ENCODE data around the gene ALDH16A1.
A peak's percentile ranks its signal among the peaks of the same experiment; 100 is the strongest.

Gene ALDH16A1

DNA sequence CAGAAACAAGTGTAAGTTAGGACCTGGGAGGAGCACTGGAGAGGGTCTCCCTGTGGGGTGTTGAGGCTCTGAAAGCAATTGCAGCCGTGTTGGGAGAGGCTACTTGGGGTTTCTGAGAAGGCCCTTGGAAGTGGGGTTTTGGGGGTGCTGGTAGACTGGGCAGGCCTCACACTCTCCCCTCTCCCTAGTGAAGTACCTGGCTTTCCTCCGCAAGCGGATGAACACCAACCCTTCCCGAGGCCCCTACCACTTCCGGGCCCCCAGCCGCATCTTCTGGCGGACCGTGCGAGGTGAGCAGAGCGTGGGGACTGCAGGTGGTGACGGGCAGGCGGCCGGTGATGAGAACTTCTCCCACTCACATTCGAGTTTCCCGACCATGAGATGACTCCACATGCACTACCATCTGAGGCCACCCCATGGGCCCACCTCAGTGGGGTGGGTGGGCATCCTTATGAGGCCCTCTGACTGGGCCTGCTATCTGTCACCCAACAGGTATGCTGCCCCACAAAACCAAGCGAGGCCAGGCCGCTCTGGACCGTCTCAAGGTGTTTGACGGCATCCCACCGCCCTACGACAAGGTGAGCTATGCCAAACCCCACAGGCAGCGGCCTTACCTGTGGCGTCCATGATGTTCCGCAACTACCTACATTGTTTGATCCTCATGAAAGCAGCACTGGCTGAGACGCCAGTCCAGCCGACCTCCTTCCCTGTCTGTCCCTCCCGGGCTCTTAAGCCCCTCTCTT lies 37.4 kb downstream of the ALDH16A1 start:
- DNase-seq = no peak

DNA sequence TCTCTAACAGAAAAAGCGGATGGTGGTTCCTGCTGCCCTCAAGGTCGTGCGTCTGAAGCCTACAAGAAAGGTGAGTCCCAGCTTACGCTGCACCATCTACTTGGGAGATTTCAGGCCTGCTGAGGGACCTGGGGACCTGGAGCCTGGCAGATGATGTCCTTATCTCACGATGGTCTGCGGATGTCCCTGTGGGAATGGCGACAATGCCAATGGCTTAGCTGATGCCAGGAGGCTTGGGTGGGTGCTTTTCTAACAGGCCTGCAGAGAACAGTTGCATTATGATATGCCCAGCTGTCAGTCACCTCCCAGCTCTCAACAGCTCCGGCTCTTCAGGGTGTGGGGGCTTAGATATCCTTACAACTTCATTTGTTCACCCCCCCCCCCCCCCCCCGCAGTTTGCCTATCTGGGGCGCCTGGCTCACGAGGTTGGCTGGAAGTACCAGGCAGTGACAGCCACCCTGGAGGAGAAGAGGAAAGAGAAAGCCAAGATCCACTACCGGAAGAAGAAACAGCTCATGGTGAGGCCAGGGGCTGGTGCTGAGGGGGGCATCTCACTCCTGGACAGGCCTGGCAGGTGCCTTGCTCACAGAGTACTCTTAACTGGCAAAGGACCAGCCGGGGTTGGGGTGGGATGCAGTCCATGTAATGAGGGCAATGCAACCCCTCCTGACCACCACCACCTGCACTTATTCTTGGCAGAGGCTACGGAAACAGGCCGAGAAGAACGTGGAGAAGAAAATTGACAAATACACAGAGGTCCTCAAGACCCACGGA lies 38.2 kb downstream of the ALDH16A1 start:
- no peak for DNase-seq

DNA sequence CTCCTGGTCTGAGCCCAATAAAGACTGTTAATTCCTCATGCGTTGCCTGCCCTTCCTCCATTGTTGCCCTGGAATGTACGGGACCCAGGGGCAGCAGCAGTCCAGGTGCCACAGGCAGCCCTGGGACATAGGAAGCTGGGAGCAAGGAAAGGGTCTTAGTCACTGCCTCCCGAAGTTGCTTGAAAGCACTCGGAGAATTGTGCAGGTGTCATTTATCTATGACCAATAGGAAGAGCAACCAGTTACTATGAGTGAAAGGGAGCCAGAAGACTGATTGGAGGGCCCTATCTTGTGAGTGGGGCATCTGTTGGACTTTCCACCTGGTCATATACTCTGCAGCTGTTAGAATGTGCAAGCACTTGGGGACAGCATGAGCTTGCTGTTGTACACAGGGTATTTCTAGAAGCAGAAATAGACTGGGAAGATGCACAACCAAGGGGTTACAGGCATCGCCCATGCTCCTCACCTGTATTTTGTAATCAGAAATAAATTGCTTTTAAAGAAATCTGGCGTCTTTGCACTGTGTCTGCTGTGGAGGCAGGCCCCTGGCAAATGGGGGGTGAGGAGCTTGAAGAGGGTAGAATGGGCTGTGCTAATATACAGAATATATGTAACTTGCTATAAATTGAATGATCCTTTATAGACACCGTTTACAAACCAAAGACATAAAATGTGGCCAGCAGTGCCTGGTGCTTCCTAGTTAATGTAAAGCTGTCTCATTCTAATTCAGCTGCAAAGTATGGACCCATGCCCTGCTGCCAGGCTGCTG lies 39.0 kb downstream of the ALDH16A1 start:
- no peak for DNase-seq

DNA sequence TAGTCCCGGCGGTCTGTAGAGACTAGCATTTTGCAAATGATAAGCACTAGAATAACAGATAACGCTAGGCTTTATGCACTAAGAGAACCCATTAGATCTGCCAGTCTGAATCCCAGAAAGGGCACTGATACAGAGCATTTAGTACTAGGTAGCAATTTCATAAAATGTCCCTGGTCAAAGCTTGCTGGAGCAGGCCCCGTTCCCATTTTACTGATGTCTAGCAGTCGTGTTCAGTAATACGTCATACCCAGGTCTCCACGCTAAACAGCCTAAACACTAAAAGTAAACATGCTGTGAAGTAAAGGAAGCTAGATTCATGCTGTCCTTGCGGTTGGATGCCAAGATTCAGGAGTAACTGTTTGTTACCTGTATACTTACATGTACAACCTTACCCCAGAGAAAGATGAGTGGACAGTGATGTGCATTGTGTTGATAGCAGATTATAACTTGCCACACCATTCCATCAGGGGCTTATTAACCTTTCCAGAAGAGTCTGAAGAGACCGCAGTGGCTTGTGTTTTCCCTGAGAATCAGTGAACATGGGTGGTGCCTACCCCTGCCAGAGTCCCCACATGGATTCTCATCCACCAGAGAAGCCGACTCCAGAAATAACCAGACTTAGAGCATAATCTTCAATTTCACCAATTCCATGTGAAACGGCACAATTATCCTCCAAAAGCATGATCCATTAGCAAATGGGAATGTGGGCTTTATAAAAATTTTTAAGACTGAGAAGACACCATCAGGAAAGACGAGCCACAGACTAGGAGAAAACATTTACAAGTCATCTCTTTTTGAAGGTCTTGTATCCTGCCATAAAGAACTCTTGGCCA lies 39.8 kb downstream of the ALDH16A1 start:
- peak in 1 of 2 experiments; percentile 56 for DNase-seq

DNA sequence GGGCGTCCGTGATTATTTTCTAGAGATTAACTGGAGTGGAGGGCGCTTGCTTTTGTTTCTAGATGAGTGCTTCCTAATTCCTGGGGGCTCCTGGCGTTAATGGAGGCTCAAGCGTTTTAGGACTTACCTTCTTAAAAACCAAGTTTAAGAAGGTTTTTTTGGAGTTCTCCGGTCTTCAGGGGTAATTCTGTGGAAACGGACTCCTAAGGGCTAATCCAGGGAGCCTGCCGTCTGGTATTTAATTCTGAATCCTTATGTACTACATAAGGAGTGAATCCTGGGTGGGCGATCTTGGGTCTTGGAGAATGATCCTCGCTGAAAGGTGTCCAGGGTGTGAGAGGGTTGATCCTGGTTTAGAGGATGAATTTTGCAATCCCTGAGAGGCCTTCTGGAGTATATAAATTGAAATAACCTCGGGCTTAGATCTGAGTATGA lies 43.6 kb downstream of the ALDH16A1 start:
- DNase-seq = no peak

DNA sequence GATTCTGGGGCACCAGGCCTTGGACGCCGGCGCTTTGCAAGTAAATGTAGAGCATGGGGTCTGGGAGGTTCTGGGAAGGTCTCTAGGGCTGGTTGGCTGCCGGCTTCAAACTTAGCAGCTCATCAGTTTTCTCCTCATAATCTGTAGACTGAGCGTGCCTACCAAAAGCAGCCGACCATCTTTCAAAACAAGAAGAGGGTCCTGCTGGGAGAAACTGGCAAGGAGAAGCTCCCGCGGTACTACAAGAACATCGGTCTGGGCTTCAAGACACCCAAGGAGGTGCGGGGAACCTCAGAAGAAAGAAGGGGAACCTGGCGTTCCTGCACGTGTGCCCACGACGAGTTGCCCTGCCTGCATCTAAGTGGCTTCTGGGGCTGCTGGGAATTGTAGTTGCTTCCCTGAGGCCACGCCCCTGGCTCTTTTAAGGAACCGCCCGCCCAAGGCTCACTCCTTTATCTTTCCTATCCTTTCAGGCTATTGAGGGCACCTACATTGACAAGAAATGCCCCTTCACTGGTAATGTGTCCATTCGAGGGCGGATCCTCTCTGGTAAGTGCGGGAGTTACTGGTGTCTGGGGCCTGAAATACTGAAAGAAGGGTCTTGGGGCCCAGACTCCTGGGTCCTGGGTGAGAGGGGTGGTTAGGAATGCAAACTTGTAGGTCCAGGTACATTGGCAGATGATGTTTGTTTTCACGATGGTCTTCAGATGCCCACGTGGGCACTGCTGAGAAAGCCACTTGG lies 44.2 kb downstream of the ALDH16A1 start:
- DNase-seq = peak in 1 of 2 experiments; percentile 35

DNA sequence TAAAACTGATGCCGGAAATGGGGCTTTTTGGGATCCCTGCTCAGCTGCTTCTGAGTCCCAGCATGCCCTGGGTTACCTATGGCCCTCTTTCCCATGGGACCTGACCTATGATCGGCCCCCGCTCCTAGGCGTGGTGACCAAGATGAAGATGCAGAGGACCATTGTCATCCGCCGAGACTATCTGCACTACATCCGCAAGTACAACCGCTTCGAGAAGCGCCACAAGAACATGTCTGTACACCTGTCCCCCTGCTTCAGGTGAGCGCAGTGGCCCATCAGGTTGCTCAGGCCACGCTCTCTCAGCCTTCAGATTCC lies 44.7 kb downstream of the ALDH16A1 start:
- DNase-seq = no peak

DNA sequence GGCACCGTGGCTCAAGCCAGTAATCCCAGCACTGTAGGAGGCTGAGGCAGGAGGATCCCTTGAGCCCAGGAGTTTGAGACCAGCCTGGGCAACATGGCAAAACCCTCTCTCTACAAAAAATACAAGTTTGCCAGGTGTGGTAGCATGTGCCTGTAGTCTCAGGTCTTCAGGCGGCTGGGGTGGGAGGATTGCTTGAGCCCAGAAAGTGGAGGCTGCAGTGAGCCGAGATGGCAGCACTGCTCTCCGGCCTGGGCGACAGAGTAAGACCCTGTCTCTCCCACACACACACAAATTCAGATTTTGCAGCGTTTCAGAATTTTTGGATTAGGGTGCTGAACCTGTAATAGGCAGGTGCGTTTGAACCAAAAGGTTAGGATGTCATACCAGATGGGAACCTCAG lies 45.5 kb downstream of the ALDH16A1 start:
- no peak for DNase-seq

DNA sequence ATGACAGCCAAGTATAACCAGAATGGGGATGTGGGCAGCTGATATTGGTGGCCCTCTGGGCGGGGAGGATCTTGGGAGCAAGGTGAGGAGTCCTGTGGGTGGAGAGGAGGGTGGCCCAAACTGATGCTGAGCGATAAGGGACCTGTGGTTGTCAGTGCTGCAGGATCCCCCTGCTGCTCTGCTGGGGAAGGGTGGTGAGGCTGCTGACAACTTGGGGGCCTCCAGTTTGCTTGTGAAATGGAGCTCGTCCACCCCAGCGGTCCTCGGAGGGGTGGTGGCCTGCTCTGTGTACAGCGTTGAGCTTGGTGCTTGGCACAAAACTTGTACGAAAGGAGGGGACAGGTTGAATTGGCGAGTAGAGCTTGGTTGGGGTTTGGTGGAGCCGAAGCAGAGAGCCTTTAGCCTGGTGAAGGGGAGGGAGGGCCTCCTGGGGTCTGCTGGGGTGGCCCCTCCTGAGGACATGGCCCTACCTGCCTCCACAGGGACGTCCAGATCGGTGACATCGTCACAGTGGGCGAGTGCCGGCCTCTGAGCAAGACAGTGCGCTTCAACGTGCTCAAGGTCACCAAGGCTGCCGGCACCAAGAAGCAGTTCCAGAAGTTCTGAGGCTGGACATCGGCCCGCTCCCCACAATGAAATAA lies 46.1 kb downstream of the ALDH16A1 start:
- DNase-seq = no peak

DNA sequence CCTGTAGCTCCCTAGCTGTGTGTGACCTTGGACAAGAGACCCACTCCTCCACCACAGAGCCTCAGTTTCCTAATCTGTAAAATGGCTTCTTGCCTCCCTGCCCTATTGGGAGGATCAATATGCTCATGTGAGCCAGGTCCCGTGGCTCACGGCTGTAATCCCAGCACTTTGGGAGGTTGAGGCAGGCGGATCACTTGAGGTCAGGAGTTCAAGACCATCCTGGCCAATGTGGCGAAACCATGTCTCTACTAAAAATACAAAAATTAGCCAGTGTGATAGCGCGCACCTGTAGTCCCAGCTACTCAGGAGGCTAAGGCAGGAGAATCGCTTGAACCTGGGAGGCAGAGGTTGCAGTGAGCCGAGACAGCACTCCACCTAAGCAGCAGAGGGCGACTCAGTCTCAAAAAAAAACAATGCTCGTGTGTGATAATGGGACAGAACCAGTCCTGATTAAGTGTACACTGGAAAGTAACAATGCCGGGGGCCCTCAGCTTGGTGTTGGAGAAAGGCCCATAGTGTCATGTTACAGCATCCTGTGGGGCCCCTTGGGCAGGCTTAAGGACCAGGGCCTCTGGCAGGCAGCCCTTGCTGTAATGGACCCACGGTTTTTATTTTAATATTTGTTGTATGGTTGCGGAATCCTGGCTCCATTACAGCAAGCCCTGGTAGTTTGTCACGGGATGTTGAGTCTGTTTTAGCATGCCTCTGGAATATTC lies 50.0 kb downstream of the ALDH16A1 start:
- DNase-seq = peak; percentile 68 to 84

DNA sequence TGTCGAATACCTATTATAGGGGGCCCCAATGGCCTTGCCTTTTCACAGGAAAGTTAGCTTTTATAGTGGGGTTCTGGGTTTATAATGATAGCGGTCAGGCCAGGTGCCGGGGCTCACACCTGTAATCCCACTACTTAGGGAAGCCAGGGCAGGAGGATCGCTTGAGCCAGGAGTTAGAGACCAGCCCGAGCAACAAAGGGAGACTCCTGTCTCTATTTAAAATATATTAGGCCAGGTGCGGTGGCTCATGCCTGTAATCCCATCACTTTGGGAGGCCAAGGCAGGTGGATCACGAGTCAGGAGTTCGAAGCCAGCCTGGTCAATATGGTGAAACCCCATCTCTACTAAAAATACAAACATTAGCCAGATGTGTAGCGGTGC lies 50.5 kb downstream of the ALDH16A1 start:
- no peak for DNase-seq

DNA sequence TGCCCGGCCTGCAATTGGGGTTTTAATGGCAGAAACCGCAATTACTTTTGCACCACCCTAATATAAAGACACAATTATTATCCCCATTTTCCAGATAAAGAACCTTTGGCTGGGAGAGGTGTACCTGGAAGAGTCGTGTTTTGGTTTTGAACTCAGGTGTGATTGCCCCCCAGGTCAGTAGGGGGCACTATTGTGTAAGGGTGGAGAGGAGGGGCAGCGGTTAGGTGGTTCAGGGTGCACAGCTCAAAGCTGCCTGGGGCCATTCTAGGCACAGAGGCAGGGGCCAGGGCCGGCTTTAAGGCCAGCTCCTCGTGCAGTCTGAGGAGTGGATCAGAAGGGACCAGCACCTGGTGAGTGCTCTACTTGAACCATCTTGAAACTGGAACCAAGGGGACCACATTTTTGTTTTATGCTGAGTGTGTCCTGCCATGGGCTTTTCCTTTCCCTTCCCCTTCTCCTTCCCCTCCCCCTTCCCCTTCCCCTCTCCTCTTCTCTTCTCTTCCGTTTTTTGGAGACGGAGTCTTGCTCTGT lies 53.6 kb downstream of the ALDH16A1 start:
- DNase-seq = peak; percentile 34 to 71

DNA sequence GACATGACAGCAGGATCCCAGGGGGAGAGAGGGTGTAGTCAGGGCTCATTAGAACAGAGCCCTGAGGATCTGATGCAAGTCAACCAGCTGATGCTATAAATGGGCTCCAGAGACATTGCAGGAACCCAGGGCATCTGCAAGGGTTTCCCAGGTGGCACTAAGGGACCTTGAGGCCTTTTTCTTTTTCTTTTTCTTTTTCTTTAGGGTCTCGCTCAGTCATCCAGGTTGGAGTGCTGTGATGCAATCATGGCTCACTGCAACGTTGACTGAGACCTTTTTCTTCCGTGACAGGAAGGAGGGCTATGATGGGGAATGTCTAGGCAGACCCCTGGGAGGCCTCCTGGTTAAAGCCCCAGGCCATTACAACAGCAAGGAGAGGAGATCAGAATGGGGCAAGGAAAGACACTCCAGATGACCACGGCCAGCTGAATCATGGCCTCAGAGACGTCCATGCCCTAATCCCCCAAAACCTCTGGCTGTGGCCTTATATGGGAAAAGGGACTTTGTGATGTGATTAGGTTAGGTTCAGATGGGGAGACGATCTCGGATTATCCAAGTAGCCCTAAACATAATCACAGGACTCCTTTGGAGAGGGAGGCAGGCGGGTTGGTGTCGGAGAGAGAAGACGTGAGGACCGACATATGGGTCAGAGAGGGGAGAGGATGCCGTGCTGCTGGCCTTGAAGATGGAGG lies 54.9 kb downstream of the ALDH16A1 start:
- DNase-seq = no peak

DNA sequence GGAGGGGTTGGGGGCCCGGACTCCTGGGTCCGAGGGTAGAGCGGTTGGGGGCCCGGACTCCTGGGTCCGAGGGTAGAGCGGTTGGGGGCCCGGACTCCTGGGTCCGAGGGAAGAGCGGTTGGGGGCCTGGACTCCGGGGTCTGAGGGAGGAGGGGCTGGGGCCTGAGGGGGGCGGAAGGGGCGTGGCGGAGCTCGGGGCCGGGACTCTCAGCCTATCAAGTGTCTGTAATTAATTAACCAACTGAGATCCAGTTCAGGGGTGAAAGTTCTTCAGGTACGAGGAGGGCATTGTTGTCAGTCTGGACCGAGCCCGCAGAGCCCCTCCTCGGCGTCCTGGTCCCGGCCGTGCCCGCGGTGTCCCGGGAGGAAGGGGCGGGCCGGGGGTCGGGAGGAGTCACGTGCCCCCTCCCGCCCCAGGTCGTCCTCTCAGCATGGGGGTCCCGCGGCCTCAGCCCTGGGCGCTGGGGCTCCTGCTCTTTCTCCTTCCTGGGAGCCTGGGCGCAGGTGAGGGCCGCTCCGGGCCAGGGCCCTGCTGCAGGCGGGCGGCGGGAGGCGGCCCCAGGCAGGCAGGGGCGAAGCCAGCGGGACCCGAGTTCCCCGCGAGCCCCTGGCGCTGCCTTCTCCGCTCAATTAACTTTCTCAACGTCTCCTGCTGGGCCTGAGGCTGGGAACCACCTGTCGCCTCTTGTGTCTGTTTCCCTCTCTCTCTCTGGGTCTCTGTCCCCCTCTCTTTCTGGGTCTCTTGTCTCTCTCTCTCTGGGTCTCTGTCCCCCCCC lies 60.1 kb downstream of the ALDH16A1 start:
- DNase-seq = peak; percentile 38 to 59

DNA sequence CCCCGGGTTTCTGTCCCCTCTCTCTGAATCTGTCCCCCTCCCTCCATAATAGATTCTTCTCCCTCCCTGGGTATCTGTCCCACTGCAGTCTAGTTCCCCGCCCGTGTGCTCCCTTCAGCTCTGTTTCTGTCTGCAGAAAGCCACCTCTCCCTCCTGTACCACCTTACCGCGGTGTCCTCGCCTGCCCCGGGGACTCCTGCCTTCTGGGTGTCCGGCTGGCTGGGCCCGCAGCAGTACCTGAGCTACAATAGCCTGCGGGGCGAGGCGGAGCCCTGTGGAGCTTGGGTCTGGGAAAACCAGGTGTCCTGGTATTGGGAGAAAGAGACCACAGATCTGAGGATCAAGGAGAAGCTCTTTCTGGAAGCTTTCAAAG lies 60.7 kb downstream of the ALDH16A1 start:
- no peak for DNase-seq

DNA sequence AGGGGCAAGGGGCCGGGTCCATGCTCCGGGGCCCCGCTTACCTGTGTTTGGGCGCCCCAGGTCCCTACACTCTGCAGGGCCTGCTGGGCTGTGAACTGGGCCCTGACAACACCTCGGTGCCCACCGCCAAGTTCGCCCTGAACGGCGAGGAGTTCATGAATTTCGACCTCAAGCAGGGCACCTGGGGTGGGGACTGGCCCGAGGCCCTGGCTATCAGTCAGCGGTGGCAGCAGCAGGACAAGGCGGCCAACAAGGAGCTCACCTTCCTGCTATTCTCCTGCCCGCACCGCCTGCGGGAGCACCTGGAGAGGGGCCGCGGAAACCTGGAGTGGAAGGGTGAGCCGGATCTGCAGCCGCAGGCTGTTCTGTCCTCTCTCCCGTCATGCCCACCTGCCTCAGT lies 61.1 kb downstream of the ALDH16A1 start:
- DNase-seq = no peak

DNA sequence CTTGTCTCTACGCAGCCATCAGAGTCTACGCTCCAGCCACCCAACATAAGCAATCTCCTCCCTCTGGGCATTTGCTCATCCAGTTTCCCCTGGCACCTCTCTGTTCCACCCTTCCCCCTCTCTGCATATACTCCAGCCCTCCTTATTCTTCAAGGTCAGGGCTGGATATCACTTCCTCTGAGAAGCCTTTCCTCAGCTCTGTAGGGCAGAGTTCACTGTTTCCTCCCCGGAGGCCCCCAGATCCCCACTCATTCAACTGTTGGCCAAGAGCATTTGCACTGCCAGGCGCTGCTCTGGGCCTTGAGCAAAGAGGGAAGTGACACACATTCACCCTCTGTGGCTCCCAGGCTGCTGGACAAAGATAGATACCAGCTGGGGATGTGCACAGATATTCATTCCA lies 62.7 kb downstream of the ALDH16A1 start:
- DNase-seq = no peak

DNA sequence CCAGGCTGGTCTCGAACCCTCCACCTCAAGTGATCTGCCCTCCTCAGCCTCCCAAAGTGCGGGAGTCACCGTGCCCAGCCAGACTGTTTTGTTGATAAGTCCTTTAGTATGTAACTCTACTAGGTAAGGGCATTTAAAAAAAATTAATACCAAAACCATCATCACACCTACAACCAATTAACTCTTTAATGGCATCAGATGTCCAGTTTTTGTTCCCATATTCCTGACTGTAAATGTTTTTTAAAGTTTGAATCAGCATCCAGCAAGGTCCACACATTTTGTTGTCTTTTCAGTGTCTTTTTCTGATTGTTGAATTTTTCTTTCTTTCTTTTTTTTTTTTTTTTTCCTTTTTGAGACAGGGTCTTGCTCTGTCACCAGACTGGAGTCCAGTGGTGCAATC lies 65.0 kb downstream of the ALDH16A1 start:
- no peak for DNase-seq
